Ecto neural progenitor cell (in vitro differentiated cells): ENCODE data around the gene RREB1.
"Not testable (repeated sequence)": the region's sequence is repeated elsewhere in the genome, so short reads cannot be mapped to it uniquely, and the experiment has no call there.

Source experiments
- DNase-seq: peaks from one replicate; pipeline ENCODE4 v3.0.0-alpha.2; 2018; ENCODE audit warnings: low spot score

RREB1 gene

GRCh38 chr6:7145885-7146828, 38.4 kb downstream of the RREB1 start:
- no peak for DNase-seq

- no peak for DNase-seq
These were observed 39.4 kb downstream of the RREB1 start for GRCh38 chr6:7147051-7147671.

- no peak for DNase-seq
These were observed 40.5 kb downstream of the RREB1 start for GRCh38 chr6:7148100-7148822.

GRCh38 chr6:7150381-7151064, 42.8 kb downstream of the RREB1 start:
- peak; percentile 63 for DNase-seq

GRCh38 chr6:7151381-7151780, 43.6 kb downstream of the RREB1 start:
- peak; percentile 36 for DNase-seq

GRCh38 chr6:7152462-7152861, 44.7 kb downstream of the RREB1 start:
- DNase-seq = no peak

GRCh38 chr6:7153789-7154188, 46.0 kb downstream of the RREB1 start:
- peak; percentile 33 for DNase-seq

GRCh38 chr6:7154341-7155139, 46.8 kb downstream of the RREB1 start:
- peak; percentile 27 for DNase-seq

- peak; percentile 32 for DNase-seq
These were observed 48.3 kb downstream of the RREB1 start for GRCh38 chr6:7155871-7156579.

- peak; percentile 31 for DNase-seq
These were observed 49.0 kb downstream of the RREB1 start for GRCh38 chr6:7156643-7157278.

- DNase-seq = not testable (repeated sequence)
These were observed 49.5 kb downstream of the RREB1 start for GRCh38 chr6:7157307-7157706.

- no peak for DNase-seq
These were observed 50.2 kb downstream of the RREB1 start for GRCh38 chr6:7157752-7158616.

- DNase-seq = no peak
These were observed 52.2 kb downstream of the RREB1 start for GRCh38 chr6:7159790-7160525.

- no peak for DNase-seq
These were observed 53.5 kb downstream of the RREB1 start for GRCh38 chr6:7161253-7161623.

- no peak for DNase-seq
These were observed 54.1 kb downstream of the RREB1 start for GRCh38 chr6:7161845-7162244.

GRCh38 chr6:7163661-7164071, 55.9 kb downstream of the RREB1 start:
- DNase-seq = no peak

GRCh38 chr6:7164536-7165001, 56.8 kb downstream of the RREB1 start:
- no peak for DNase-seq
